HUES64 (cell line): ENCODE results near the gene TEPSIN.

Experiments
- H3K27ac ChIP-seq: 2 replicates; pipeline ENCODE4 v1.7.0; 2013; ENCODE audit warnings: low read depth, low read length, inconsistent platforms
- H3K27me3 ChIP-seq: 2 replicates; pipeline ENCODE4 v1.6.1; 2013; ENCODE audit warnings: mild to moderate bottlenecking, low read length; ENCODE audit not compliant: insufficient read depth
- H3K36me3 ChIP-seq: 2 replicates; pipeline ENCODE4 v1.6.1; 2013; ENCODE audit warnings: mild to moderate bottlenecking, low read length; ENCODE audit not compliant: insufficient read depth
- H3K4me1 ChIP-seq: 2 replicates; pipeline ENCODE4 v1.6.1; 2013; ENCODE audit warnings: mild to moderate bottlenecking, low read length, moderate library complexity; ENCODE audit not compliant: insufficient read depth
- H3K4me3 ChIP-seq: 2 replicates; pipeline ENCODE4 v1.5.1; 2013; ENCODE audit warnings: mild to moderate bottlenecking, low read length, moderate library complexity
- H3K9ac ChIP-seq: 2 replicates; pipeline ENCODE4 v1.6.1; 2013; ENCODE audit warnings: mild to moderate bottlenecking, low read depth, low read length
- H3K9me3 ChIP-seq: 2 replicates; pipeline ENCODE4 v1.6.1; 2013; ENCODE audit warnings: low read depth, low read length; ENCODE audit not compliant: insufficient read depth
- WGBS: fragments of 150-250, 120-280 bp; methylation state at CpG from one replicate; pipeline ENCODE4 v1.1.7; 2013; ENCODE audit warnings: missing lambda C conversion rate; 5-methylcytosine and 5-hydroxymethylcytosine counted together

Gene TEPSIN

GRCh38 chr17:81212365-81212764 is 26.5 kb downstream of the TEPSIN start:
- WGBS, result 93% methylated on average over 9 of the region's 9 CpGs

GRCh38 chr17:81210868-81211267 is 28.0 kb downstream of the TEPSIN start:
- Histone ChIP-seq H3K27me3 (no peaks in the 10 kb centered on the region), H3K27ac (no peak overlapping the region), H3K4me3 (no peak overlapping the region), H3K36me3 (0 out of 2 replicates have a peak, but pooled peaks cover 2% of the 10 kb centered on the region), H3K9me3 (no peaks in the 10 kb centered on the region), H3K4me1 (no peaks in the 10 kb centered on the region), H3K9ac (no peak overlapping the region)
- WGBS, result 79% methylated on average over 14 of the region's 14 CpGs

More at GRCh38 chr17:81212365-81212764, 26.5 kb downstream of the TEPSIN start:
- H3K27ac ChIP-seq, result no peak overlapping the region
- no peak overlapping the region for H3K4me3 ChIP-seq
- H3K9ac ChIP-seq, result no peak overlapping the region
- peaks cover 5% of the 10 kb centered on the region; the same call in 1 of the 2 replicates for H3K36me3 ChIP-seq
- H3K27me3 ChIP-seq, result no peaks in the 10 kb centered on the region
- H3K9me3 ChIP-seq, result no peaks in the 10 kb centered on the region
- H3K4me1 ChIP-seq, result no peaks in the 10 kb centered on the region

GRCh38 chr17:81210466-81210865 is 28.4 kb downstream of the TEPSIN start:
- Histone ChIP-seq H3K36me3 (0 out of 2 replicates have a peak, but pooled peaks cover 2% of the 10 kb centered on the region), H3K4me3 (no peak overlapping the region), H3K27me3 (no peaks in the 10 kb centered on the region), H3K27ac (no peak overlapping the region), H3K9me3 (no peaks in the 10 kb centered on the region), H3K9ac (no peak overlapping the region), H3K4me1 (no peaks in the 10 kb centered on the region)
- WGBS, result 96% methylated on average over 10 of the region's 10 CpGs

GRCh38 chr17:81209141-81209540 is 29.7 kb downstream of the TEPSIN start:
- no peaks in the 10 kb centered on the region for H3K27me3 ChIP-seq
- WGBS, result 95% methylated on average over 16 of the region's 16 CpGs
- no peaks in the 10 kb centered on the region for H3K4me1 ChIP-seq
- H3K27ac ChIP-seq, result no peak overlapping the region
- H3K9me3 ChIP-seq, result no peaks in the 10 kb centered on the region
- H3K9ac ChIP-seq, result no peak overlapping the region
- H3K4me3 ChIP-seq, result no peak overlapping the region
- H3K36me3 ChIP-seq, result peaks cover 2% of the 10 kb centered on the region; the same call in 1 of the 2 replicates

GRCh38 chr17:81208651-81209050 is 30.2 kb downstream of the TEPSIN start:
- Histone ChIP-seq H3K4me1 (no peaks in the 10 kb centered on the region), H3K4me3 (no peak overlapping the region), H3K9ac (no peak overlapping the region), H3K27ac (no peak overlapping the region), H3K36me3 (peaks cover 2% of the 10 kb centered on the region; the same call in 1 of the 2 replicates), H3K27me3 (no peaks in the 10 kb centered on the region), H3K9me3 (no peaks in the 10 kb centered on the region)
- WGBS, result 93% methylated on average over 10 of the region's 10 CpGs

GRCh38 chr17:81207610-81208581 is 31.0 kb downstream of the TEPSIN start:
- Histone ChIP-seq H3K9me3 (no peaks in the 10 kb centered on the region), H3K27ac (no peak overlapping the region), H3K9ac (no peak overlapping the region), H3K4me3 (no peak overlapping the region), H3K27me3 (no peaks in the 10 kb centered on the region), H3K4me1 (no peaks in the 10 kb centered on the region), H3K36me3 (peaks cover 6% of the 10 kb centered on the region; the same call in 1 of the 2 replicates)
- WGBS, result 96% methylated on average over 21 of the region's 21 CpGs

GRCh38 chr17:81206657-81207056 is 32.2 kb downstream of the TEPSIN start:
- no peaks in the 10 kb centered on the region for H3K9me3 ChIP-seq
- no peaks in the 10 kb centered on the region for H3K27me3 ChIP-seq
- 93% methylated on average over 12 of the region's 12 CpGs for WGBS
- no peak overlapping the region for H3K27ac ChIP-seq
- peaks cover 6% of the 10 kb centered on the region; the same call in 1 of the 2 replicates for H3K36me3 ChIP-seq
- no peak overlapping the region for H3K9ac ChIP-seq
- no peak overlapping the region for H3K4me3 ChIP-seq
- no peaks in the 10 kb centered on the region for H3K4me1 ChIP-seq

GRCh38 chr17:81206166-81206565 is 32.7 kb downstream of the TEPSIN start:
- no peak overlapping the region for H3K4me3 ChIP-seq
- no peaks in the 10 kb centered on the region for H3K9me3 ChIP-seq
- no peaks in the 10 kb centered on the region for H3K27me3 ChIP-seq
- WGBS, result 96% methylated on average over 4 of the region's 4 CpGs
- no peak overlapping the region for H3K9ac ChIP-seq
- H3K36me3 ChIP-seq, result peaks cover 11% of the 10 kb centered on the region
- no peak overlapping the region for H3K27ac ChIP-seq
- H3K4me1 ChIP-seq, result no peaks in the 10 kb centered on the region

- H3K4me1 ChIP-seq, result no peaks in the 10 kb centered on the region
- H3K4me3 ChIP-seq, result no peak overlapping the region
- H3K9ac ChIP-seq, result no peak overlapping the region
- H3K27me3 ChIP-seq, result no peaks in the 10 kb centered on the region
- H3K27ac ChIP-seq, result no peak overlapping the region
- 87% methylated on average over 10 of the region's 10 CpGs for WGBS
- no peaks in the 10 kb centered on the region for H3K9me3 ChIP-seq
- H3K36me3 ChIP-seq, result peaks cover 12% of the 10 kb centered on the region
These were observed 34.3 kb downstream of the TEPSIN start for GRCh38 chr17:81204578-81204977.

GRCh38 chr17:81203136-81203535 is 35.7 kb downstream of the TEPSIN start:
- 96% methylated on average over 20 of the region's 20 CpGs for WGBS
- Histone ChIP-seq H3K36me3 (peaks cover 23% of the 10 kb centered on the region), H3K9me3 (no peaks in the 10 kb centered on the region), H3K27me3 (no peaks in the 10 kb centered on the region), H3K27ac (no peak overlapping the region), H3K4me1 (no peaks in the 10 kb centered on the region), H3K4me3 (no peak overlapping the region), H3K9ac (no peak overlapping the region)

- no peak overlapping the region for H3K27ac ChIP-seq
- 98% methylated on average over 10 of the region's 10 CpGs for WGBS
These were observed 36.5 kb downstream of the TEPSIN start for GRCh38 chr17:81202318-81202717.

More at GRCh38 chr17:81202318-81202717, 36.5 kb downstream of the TEPSIN start:
- no peak overlapping the region for H3K4me3 ChIP-seq
- no peaks in the 10 kb centered on the region for H3K27me3 ChIP-seq
- H3K36me3 ChIP-seq, result peaks cover 28% of the 10 kb centered on the region
- H3K9ac ChIP-seq, result no peak overlapping the region
- H3K9me3 ChIP-seq, result no peaks in the 10 kb centered on the region
- H3K4me1 ChIP-seq, result no peaks in the 10 kb centered on the region
